NCI-H187 treated with DMSO at 0.1 percent for 48 hours (cell line): ENCODE data around the gene IL12RB2.
"Not testable (repeated sequence)": the region's sequence is repeated elsewhere in the genome, so short reads cannot be mapped to it uniquely, and the experiment has no call there.

Experiments
- DNase-seq: peaks from one replicate; lab custom pipeline; 2025; lab: John Stamatoyannopoulos, UW

IL12RB2 gene

DNA sequence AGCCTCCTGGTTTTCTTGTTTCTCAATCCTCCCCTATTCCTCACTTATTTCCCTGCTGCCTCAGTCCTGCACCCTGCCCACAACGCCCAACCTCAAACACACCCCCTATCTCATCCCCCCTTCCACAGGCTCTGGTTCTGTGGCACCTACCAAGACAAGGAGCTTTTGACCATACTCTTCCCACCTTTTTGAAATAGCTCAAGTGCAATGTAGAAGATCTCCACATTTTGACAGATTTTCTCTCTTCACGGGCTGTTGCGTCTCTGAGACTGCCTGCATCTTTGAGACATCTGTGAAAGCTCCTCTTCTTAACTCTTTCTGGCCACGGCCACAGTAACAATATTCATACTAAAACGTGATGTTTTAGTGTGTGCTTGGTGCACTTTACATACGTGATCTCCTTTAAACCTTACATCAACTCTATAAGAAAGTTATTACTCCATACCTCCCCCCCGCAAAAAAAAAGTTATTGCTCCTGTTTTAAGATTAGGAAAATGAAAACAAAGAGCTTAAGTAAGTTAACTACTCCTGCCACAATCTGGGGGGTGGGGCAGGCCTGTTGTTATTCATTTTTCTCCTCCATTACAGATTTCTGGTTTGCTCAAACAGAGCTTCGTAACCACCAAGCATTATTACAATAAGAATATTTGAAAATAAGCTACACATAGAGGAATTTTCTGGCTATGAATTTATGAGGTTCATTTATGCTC lies 124.4 kb downstream of the IL12RB2 start:
- no peak for DNase-seq

DNA sequence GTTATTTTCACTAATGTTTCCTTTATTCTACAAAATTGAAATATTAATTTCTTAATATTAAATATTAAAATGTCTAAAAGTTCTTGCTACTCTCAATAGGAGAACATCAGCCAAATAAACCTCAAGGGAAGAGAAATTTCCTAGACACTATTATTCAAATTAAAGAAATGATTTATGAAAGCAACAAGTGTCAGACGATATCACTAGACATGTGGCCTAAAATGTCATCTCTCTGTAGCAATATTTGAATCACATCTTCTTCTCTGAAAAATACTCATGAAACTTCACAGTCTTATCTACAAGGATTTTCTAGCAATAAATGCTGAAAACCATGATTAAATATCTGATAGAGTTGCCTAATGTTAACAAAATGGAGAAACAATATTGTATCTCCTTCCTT lies 125.1 kb downstream of the IL12RB2 start:
- DNase-seq: no peak

- DNase-seq: no peak
Measured at GRCh38 chr1:67433837-67434236, 126.2 kb downstream of the IL12RB2 start.

GRCh38 chr1:67434491-67434890 lies 126.8 kb downstream of the IL12RB2 start:
- no peak for DNase-seq

GRCh38 chr1:67436511-67437055 lies 128.9 kb downstream of the IL12RB2 start:
- DNase-seq: no peak

- DNase-seq: no peak
Measured at GRCh38 chr1:67437961-67438360, 130.3 kb downstream of the IL12RB2 start.

GRCh38 chr1:67439277-67440029 lies 131.8 kb downstream of the IL12RB2 start:
- no peak for DNase-seq

DNA sequence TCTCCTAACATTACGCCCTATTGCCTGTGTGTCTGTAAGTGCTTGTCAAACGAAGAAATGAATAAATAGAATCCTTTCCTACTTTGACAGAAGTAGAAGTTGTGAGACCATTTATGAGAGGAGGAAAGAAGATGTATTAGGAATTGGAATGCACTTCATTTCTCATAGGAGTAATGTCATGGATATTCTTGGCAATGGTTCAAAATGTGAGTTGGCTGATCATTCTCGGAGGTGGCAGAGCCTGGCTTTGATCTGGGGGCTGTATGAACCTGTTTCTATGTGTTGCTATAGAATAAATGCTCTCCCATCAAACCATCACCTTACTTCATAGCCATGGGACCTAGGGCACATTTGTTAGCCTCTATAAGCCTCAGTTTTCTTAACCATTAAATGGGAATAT lies 132.7 kb downstream of the IL12RB2 start:
- no peak for DNase-seq

- DNase-seq: no peak
Measured at GRCh38 chr1:67441183-67441582, 133.5 kb downstream of the IL12RB2 start.

- DNase-seq: no peak
Measured at GRCh38 chr1:67441739-67442281, 134.1 kb downstream of the IL12RB2 start.

GRCh38 chr1:67446014-67446413 lies 138.3 kb downstream of the IL12RB2 start:
- not testable (repeated sequence) for DNase-seq
